ENCODE data around the gene OTOP3.
"Not testable (repeated sequence)": the region's sequence is repeated elsewhere in the genome, so short reads cannot be mapped to it uniquely, and the experiment has no call there.

Gene OTOP3

GRCh38 chr17:74963656-74964055 is 28.0 kb downstream of the OTOP3 start:
- DNase-seq, result no peak

- no peak for DNase-seq
These were observed 28.6 kb downstream of the OTOP3 start for GRCh38 chr17:74964246-74964761.

GRCh38 chr17:74964988-74965622 is 29.4 kb downstream of the OTOP3 start:
- no peak for DNase-seq

- no peak for DNase-seq
These were observed 32.7 kb downstream of the OTOP3 start for GRCh38 chr17:74968361-74968780.

- not testable (repeated sequence) for DNase-seq
These were observed 33.8 kb downstream of the OTOP3 start for GRCh38 chr17:74969501-74969900.

- no peak for DNase-seq
These were observed 34.7 kb downstream of the OTOP3 start for GRCh38 chr17:74970395-74970794.

- no peak for DNase-seq
These were observed 35.6 kb downstream of the OTOP3 start for GRCh38 chr17:74971069-74971841.

GRCh38 chr17:74971842-74972106 is 36.1 kb downstream of the OTOP3 start:
- DNase-seq, result no peak

GRCh38 chr17:74972107-74972972 is 36.6 kb downstream of the OTOP3 start, which contains the start of gene HID1:
TSS of gene HID1 (minus strand) at chr17:74972759. CDS start at chr17:74972656, 103 bp downstream.
- peak; percentile 72 to 82 for DNase-seq

- DNase-seq, result no peak
These were observed 37.3 kb downstream of the OTOP3 start for GRCh38 chr17:74972973-74973328.

GRCh38 chr17:74975943-74976342 is 40.2 kb downstream of the OTOP3 start:
- no peak for DNase-seq

GRCh38 chr17:74977802-74978201 is 42.1 kb downstream of the OTOP3 start:
- DNase-seq, result no peak

- DNase-seq, result no peak
These were observed 42.5 kb downstream of the OTOP3 start for GRCh38 chr17:74978240-74978639.

- no peak for DNase-seq
These were observed 43.9 kb downstream of the OTOP3 start for GRCh38 chr17:74979408-74980146.

- DNase-seq, result no peak
These were observed 45.8 kb downstream of the OTOP3 start for GRCh38 chr17:74981318-74981978.

- DNase-seq, result peak; percentile 71 to 72
These were observed 46.4 kb downstream of the OTOP3 start for GRCh38 chr17:74981979-74982662.

- DNase-seq, result not testable (repeated sequence)
These were observed 47.1 kb downstream of the OTOP3 start for GRCh38 chr17:74982663-74983313.

- DNase-seq, result no peak
These were observed 50.5 kb downstream of the OTOP3 start for GRCh38 chr17:74986206-74986576.

- DNase-seq, result peak; percentile 88 to 90
These were observed 51.8 kb downstream of the OTOP3 start, which contains the start of gene CDR2L for GRCh38 chr17:74987418-74987908. TSS of gene CDR2L (plus strand) at chr17:74987632. CDS start at chr17:74988044, 412 bp downstream.

GRCh38 chr17:74987909-74988711 is 52.4 kb downstream of the OTOP3 start:
- no peak for DNase-seq

All from stimulated activated CD4-positive, alpha-beta T cell treated with anti-CD3 and anti-CD28 coated beads, Interleukin-2, amount 100 ng/mL, for 48 hours (primary cell).